Hippocampal formation (tissue), 2 donors: ENCODE data around the gene C5orf22.
A peak's percentile ranks its signal among the peaks of the same experiment; 100 is the strongest.
"Not testable (repeated sequence)": the region's sequence is repeated elsewhere in the genome, so short reads cannot be mapped to it uniquely, and the experiment has no call there.

Experiments used
- DNase-seq, 2 donors: peaks; one replicate each; lab custom pipeline; 2025; lab: John Stamatoyannopoulos, UW

The C5orf22 gene

GRCh38 chr5:31531888-31532547 lies at the start of gene C5orf22, which contains the start of gene DROSHA:
C5orf22 (plus strand) TSS chr5:31532301; CDS start chr5:31532393, 92 bp downstream.
DROSHA (minus strand) TSS chr5:31532093; CDS start chr5:31529059, 3,034 bp downstream.
- DNase-seq, result peak; percentile 91 to 96

- DNase-seq, result no peak
Measured at GRCh38 chr5:31485376-31486207, 46.5 kb upstream of the C5orf22 start.

DNA sequence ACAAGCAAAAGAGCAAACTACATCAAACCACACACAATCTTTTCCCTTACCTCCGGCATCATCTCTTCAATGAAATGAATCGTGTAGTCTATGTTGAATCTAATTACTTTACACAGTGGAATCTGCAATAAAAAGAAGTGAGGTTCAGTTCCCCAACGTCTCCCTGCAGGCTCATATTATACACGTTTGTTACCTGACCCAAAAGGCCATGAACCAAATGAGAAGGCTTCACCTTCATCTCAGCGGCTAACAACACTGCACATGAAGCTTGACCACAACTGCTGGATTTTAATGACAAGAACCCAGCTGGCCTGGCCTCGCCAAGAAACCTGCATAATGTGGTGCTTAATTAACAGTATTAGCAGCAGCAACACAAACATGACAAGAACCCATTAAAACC lies 45.7 kb upstream of the C5orf22 start:
- DNase-seq, result no peak

GRCh38 chr5:31487506-31487905 lies 44.6 kb upstream of the C5orf22 start:
- no peak for DNase-seq

- no peak for DNase-seq
Measured at GRCh38 chr5:31492869-31493268, 39.2 kb upstream of the C5orf22 start.

- no peak for DNase-seq
Measured at GRCh38 chr5:31495336-31495735, 36.8 kb upstream of the C5orf22 start.

DNA sequence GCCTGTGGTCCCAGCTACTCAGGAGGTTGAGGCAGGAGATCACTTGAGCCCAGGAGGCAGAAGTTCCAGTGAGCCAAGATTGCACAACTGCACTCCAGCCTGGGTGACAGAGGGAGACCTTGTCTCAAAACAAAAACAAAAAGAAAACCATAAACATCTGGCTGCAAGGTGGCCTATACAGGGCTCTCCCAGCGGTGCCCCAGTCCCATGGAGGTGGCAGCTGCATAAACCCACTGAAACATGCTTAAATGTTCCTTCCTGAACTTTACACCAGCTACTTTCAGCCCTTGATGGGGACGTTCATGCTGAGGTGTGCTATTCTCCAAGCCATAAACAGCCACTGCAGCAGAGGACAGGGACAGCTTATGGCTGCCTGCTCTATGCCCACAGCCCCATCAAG lies 35.8 kb upstream of the C5orf22 start:
- no peak for DNase-seq

DNA sequence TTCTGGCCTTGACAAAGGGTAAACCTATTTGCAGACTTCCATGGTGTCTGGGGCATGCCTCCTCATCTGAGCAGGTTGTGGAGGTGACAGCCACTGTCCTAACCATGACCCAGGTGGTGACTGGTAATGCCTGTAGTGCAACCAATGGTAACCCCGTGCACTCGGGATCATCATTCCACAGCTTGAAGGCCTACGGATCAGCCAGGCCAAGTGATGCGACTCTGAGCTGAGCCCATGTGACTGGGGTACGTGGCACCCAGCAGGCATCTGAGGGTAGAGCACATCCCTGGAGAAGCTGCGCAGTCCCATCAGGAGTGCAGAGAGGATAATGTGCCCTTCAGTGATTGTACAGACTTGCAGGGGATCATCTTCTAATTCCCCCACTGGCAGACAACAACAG lies 35.2 kb upstream of the C5orf22 start:
- no peak for DNase-seq

GRCh38 chr5:31500256-31500655 lies 31.8 kb upstream of the C5orf22 start:
- DNase-seq, result no peak

GRCh38 chr5:31502506-31502905 lies 29.6 kb upstream of the C5orf22 start:
- peak in 1 of 2 donors; percentile 22 for DNase-seq

GRCh38 chr5:31504529-31504928 lies 27.6 kb upstream of the C5orf22 start:
- no peak for DNase-seq

GRCh38 chr5:31511305-31511704 lies 20.8 kb upstream of the C5orf22 start:
- DNase-seq, result no peak

GRCh38 chr5:31516802-31517201 lies 15.3 kb upstream of the C5orf22 start:
- DNase-seq, result no peak

DNA sequence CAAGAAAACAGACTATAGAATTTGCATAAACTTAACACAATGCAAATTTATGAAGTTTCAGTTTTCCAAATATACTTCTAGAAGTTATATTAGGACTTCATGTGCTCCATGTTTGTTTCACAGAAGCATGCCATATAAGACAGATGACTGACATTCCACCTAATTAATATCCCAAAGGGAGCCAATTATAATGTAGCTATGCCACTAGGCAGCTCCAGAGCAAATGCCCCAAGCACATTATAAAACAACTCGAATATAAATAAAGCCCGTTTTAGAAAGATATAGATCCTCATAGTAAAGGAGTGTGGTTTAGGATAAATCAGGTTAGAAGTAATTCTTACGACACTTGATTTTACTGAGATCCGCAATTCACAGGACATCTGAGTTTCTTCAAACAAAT lies 9.1 kb upstream of the C5orf22 start:
- no peak for DNase-seq

DNA sequence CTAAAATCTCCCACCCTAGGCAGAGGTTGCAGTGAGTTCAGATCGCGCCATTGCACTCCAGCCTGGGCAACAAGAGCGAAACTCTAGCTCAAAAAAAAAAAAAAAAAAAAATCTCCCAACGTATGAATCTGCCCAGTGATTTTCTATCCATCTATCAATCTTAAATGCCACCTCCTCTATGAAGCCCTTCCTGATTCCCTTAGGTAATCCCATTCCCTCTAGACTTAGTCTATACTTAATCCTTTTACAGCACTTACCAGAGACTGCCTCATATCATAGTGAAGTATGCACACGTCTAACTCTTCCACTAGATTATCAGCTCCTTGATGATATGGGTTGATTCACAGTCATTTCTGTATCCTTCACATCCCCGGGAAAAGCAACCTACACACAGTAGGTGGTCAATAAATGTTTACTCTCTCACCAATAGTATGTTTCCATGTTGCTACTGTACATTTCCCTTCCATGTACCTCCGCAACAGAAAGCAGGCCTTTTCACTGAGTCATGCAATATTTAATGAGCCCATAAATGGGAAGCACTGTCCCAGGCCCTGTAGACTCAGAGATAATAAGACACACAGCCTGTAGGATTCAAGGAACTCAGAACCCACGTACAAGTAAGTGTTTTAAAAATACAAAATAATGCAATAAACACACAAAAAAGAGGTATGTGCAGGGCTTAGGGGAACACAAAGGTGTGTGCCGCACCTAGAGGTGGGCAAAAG lies 1.4 kb upstream of the C5orf22 start:
- DNase-seq, result no peak

GRCh38 chr5:31531543-31531887 lies 586 bp upstream of the C5orf22 start:
- DNase-seq, result no peak

DNA sequence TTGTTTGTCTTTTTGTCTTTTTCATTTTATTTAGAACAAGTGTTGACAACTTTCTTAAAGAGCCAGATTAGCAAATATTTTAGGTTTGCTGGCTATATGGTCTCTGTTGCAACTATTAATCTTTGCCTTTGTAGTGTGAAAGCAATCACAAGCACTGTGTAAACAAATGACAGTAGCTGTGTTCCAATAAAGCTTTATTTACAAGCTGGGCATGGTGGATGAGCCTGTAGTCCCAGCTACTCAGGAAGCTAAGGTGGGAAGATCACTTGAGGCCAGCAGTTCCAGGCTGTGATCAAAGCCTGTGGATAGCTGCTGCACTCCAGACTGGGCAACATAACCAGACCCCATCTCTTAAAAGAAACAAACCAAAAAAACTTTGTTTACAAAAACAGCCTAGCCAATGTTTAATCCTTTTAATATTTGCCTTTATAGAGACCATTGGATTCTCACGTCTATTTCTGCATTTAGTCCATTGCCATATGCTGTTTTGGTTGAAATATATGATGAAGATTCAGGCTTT lies 2.5 kb downstream of the C5orf22 start:
- no peak for DNase-seq

DNA sequence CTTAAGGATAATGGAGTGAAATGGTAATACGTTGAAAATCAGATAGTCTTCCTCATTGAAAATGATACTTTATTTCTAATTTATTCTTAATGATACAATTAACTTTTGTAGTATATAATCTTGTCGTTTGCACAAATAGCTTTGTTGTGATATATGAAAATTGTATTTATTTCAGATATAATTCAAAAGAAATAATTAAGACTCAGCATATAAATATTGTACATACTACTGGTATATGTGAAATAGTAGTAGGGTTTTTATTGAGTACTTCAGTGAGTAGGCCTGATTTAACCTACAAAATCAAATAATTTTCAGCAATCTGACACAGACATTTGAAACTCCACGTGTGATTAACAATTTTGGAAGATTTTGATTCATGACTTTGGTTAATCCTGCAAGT lies 4.8 kb downstream of the C5orf22 start:
- DNase-seq, result no peak

- DNase-seq, result no peak
Measured at GRCh38 chr5:31537349-31537748, 5.2 kb downstream of the C5orf22 start.

GRCh38 chr5:31537851-31538250 lies 5.8 kb downstream of the C5orf22 start:
- DNase-seq, result no peak

DNA sequence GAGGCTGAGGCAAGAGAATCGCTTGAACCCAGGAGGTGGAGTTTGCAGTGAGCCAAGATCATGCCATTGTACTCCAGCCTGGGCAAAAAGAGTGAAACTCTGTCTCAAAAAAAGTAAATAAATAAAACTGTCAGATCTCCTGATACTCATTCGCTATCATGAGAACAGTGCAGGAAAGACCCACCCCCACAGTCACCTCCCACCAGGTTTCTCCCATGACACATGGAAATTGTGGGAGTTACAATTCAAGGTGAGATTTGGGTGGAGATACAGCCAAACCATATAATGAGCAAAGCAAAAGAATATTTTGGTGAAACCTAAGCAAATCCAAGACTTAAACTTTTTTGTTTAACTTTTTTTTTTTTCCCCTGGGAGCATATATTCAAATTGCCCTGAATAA lies 17.0 kb downstream of the C5orf22 start:
- DNase-seq, result not testable (repeated sequence)

- DNase-seq, result no peak
Measured at GRCh38 chr5:31551878-31552277, 19.8 kb downstream of the C5orf22 start.
